K562 (cell line): ENCODE results near the gene PSMA5. TPM values are rescaled to one million over a fixed set of nuclear protein-coding genes. Genes with fewer than 3 reads are reported as not detected.

Source experiments
- BRCA1 ChIP-seq, 2 experiments: fragments of 450-650 bp in 1 of 2; sonication (generic) in 1 of 2; formaldehyde crosslinking in 1 of 2; IDR thresholded peaks; 2 replicates each; pipeline versions ENCODE4 v1.5.0 to v1.6.1; 2017 to 2020; ENCODE audit warnings: mild to moderate bottlenecking in 1 of 2, missing genetic modification reagents in 1 of 2
- CREM ChIP-seq: IDR thresholded peaks from 2 replicates; pipeline ENCODE4 v1.6.1; 2014; ENCODE audit warnings: antibody characterized with exemption, low read depth
- ETS2 ChIP-seq: IDR thresholded peaks from 2 replicates; pipeline ENCODE4 v1.6.1; 2016; ENCODE audit warnings: borderline replicate concordance, missing genetic modification characterization, mild to moderate bottlenecking, moderate library complexity, missing compliant biosample characterization; ENCODE audit not compliant: poor library complexity, severe bottlenecking
- FOS ChIP-seq: IDR thresholded peaks from 3 replicates; pipeline ENCODE4 v1.6.1; 2011; ENCODE audit not compliant: insufficient read length; ENCODE audit errors: extremely low read depth
- GATAD2B ChIP-seq: fragments of 450-650 bp; IDR thresholded peaks from 2 replicates; pipeline ENCODE4 v1.6.1; 2017; ENCODE audit warnings: mild to moderate bottlenecking, borderline replicate concordance
- JUN ChIP-seq, 2 experiments: sonication (generic) in 1 of 2; formaldehyde crosslinking in 1 of 2; IDR thresholded peaks; 2 replicates each; pipeline versions ENCODE4 v1.6.1 to v1.8.0; 2012 to 2022; ENCODE audit warnings: borderline replicate concordance in 2 of 2, mild to moderate bottlenecking in 2 of 2, improper control_type of control experiment in 1 of 2, low read depth in 1 of 2, low read length in 1 of 2, missing genetic modification reagents in 1 of 2
- MAX ChIP-seq: sonication (generic); formaldehyde crosslinking; IDR thresholded peaks from 2 replicates; pipeline ENCODE4 v1.9.0; 2022; ENCODE audit warnings: mild to moderate bottlenecking, missing genetic modification reagents
- PHF8 ChIP-seq: fragments of 200-600 bp; sonication (generic); IDR thresholded peaks from 2 replicates; pipeline ENCODE4 v1.6.1; 2012; ENCODE audit warnings: mixed run types, mild to moderate bottlenecking, inconsistent platforms, low read length, moderate library complexity, borderline replicate concordance
- POU5F1 ChIP-seq: fragments of 150-350 bp; IDR thresholded peaks from 2 replicates; pipeline ENCODE4 v1.6.1; 2014; ENCODE audit warnings: borderline replicate concordance, low read length, low read depth, mild to moderate bottlenecking; ENCODE audit not compliant: partially characterized antibody
- SMARCA4 ChIP-seq: fragments of 450-650 bp; IDR thresholded peaks from 2 replicates; pipeline ENCODE4 v1.6.1; 2016
- SMARCB1 ChIP-seq: IDR thresholded peaks from 2 replicates; pipeline ENCODE4 v1.6.1; 2011; ENCODE audit warnings: improper control_type of control experiment, low read depth; ENCODE audit not compliant: insufficient read length
- SPI1 ChIP-seq: IDR thresholded peaks from 2 replicates; pipeline ENCODE4 v1.6.1; 2011; ENCODE audit warnings: low read depth, low read length, control low read depth, borderline replicate concordance
- TCF7L2 ChIP-seq: fragments of 150-350 bp; IDR thresholded peaks from 2 replicates; pipeline ENCODE4 v1.6.1; 2016; ENCODE audit warnings: low read depth, mild to moderate bottlenecking, low read length, moderate library complexity
- ZBTB33 ChIP-seq: sonication (generic); formaldehyde crosslinking; IDR thresholded peaks from 2 replicates; pipeline ENCODE4 v1.8.1; 2023; ENCODE audit warnings: mild to moderate bottlenecking, missing genetic modification reagents
- polyA plus RNA-seq, 8 experiments: library from polyadenylated mRNA; depleted of rRNA in 4 of 8; stranded (reverse) in 5 of 8; unstranded in 3 of 8; fragments of >200 nt; fragmentation: Nextera tagmentation in 2 of 8; fragmentation: Illumina TruSeq in 1 of 8; extraction: Ambion mirVana in 2 of 8; extraction: Trizol in 1 of 8; gene quantifications; 2 replicates each; pipeline versions ENCODE4 v1.2.1 to v1.2.3, GENCODE V29; 2011 to 2014; ENCODE audit warnings: inconsistent platforms in 1 of 8, missing spikeins in 1 of 8
- total RNA-seq, 7 experiments: library from RNA; depleted of rRNA in 6 of 7; stranded (reverse); fragments of >200 nt in 6 of 7; fragmentation: Illumina TruSeq in 2 of 7; extraction: Trizol in 2 of 7; gene quantifications; 2 replicates each; pipeline versions ENCODE4 v1.2.1 to v1.2.3, GENCODE V29; 2011 to 2021; ENCODE audit warnings: low replicate concordance in 1 of 7
- TF ChIP-seq, protein P1 (sequence below): fragments of 150-350 bp; IDR thresholded peaks from 2 replicates; pipeline ENCODE4 v1.6.1; 2014; ENCODE audit warnings: low read depth, mild to moderate bottlenecking, low read length, borderline replicate concordance
- TF ChIP-seq, protein P2 (sequence below): fragments of 450-650 bp; IDR thresholded peaks from 2 replicates; pipeline ENCODE4 v1.6.1; 2016; ENCODE audit warnings: antibody characterized with exemption
- TF ChIP-seq, protein P3 (sequence below): sonication (generic); formaldehyde crosslinking; IDR thresholded peaks from 2 replicates; pipeline ENCODE4 v1.8.1; 2022; ENCODE audit warnings: missing genetic modification reagents

Gene PSMA5
- total and polyA plus RNA-seq, 9 of the 15 experiments (the other 6 are each of a cell fraction or from before 2014, with no cell fraction given) = 82.6 to 542 (median 287) TPM

- TF ChIP-seq CREM (peak; percentile 88), SMARCA4 (0 out of 2 replicates have a peak, but pooled peaks have one; percentile 54), FOS (peak; percentile 98), JUN (IDR thresholded peaks at IDR 0.05; ENCODE audit: borderline replicate concordance, low read depth, low read length) (0 out of 2 replicates have a peak, but pooled peaks have one; percentile 18), JUN (CRISPR knock-in tag; IDR thresholded peaks at IDR 0.05; ENCODE audit: borderline replicate concordance) (no peak), MAX (CRISPR knock-in tag) (peak; percentile 86), GATAD2B (no peak), PHF8 (peak; percentile 91; the same call in 1 of the 2 replicates), POU5F1 (no peak), SPI1 (peak; percentile 78), ZBTB33 (0 out of 2 replicates have a peak, but pooled peaks have one; percentile 18), TCF7L2 (no peak), ETS2 (tag) (no peak), SMARCB1 (no peak), BRCA1 (IDR thresholded peaks at IDR 0.05) (no peak), BRCA1 (CRISPR knock-in tag; IDR thresholded peaks at IDR 0.05) (no peak)
- TF ChIP-seq, protein P1, sequence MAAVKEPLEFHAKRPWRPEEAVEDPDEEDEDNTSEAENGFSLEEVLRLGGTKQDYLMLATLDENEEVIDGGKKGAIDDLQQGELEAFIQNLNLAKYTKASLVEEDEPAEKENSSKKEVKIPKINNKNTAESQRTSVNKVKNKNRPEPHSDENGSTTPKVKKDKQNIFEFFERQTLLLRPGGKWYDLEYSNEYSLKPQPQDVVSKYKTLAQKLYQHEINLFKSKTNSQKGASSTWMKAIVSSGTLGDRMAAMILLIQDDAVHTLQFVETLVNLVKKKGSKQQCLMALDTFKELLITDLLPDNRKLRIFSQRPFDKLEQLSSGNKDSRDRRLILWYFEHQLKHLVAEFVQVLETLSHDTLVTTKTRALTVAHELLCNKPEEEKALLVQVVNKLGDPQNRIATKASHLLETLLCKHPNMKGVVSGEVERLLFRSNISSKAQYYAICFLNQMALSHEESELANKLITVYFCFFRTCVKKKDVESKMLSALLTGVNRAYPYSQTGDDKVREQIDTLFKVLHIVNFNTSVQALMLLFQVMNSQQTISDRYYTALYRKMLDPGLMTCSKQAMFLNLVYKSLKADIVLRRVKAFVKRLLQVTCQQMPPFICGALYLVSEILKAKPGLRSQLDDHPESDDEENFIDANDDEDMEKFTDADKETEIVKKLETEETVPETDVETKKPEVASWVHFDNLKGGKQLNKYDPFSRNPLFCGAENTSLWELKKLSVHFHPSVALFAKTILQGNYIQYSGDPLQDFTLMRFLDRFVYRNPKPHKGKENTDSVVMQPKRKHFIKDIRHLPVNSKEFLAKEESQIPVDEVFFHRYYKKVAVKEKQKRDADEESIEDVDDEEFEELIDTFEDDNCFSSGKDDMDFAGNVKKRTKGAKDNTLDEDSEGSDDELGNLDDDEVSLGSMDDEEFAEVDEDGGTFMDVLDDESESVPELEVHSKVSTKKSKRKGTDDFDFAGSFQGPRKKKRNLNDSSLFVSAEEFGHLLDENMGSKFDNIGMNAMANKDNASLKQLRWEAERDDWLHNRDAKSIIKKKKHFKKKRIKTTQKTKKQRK = peak; percentile 68; the same call in 1 of the 2 replicates
- TF ChIP-seq, protein P2, sequence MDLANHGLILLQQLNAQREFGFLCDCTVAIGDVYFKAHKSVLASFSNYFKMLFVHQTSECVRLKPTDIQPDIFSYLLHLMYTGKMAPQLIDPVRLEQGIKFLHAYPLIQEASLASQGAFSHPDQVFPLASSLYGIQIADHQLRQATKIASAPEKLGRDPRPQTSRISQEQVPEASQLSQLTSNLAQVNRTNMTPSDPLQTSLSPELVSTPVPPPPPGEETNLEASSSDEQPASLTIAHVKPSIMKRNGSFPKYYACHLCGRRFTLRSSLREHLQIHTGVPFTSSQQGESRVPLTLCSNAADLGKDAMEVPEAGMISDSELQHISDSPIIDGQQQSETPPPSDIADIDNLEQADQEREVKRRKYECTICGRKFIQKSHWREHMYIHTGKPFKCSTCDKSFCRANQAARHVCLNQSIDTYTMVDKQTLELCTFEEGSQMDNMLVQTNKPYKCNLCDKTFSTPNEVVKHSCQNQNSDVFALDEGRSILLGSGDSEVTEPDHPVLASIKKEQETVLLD = no peak
- TF ChIP-seq, protein P3, sequence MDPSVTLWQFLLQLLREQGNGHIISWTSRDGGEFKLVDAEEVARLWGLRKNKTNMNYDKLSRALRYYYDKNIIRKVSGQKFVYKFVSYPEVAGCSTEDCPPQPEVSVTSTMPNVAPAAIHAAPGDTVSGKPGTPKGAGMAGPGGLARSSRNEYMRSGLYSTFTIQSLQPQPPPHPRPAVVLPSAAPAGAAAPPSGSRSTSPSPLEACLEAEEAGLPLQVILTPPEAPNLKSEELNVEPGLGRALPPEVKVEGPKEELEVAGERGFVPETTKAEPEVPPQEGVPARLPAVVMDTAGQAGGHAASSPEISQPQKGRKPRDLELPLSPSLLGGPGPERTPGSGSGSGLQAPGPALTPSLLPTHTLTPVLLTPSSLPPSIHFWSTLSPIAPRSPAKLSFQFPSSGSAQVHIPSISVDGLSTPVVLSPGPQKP (CRISPR knock-in tag) = no peak
These were observed at the start of gene PSMA5 (continued) for GRCh38 chr1:109426281-109427170.
